ENCODE results near the gene MAPRE2.

MAPRE2 gene

GRCh38 chr18:35010993-35011392 lies 30.2 kb upstream of the MAPRE2 start:
- no peak overlapping the region for H3K4me2 ChIP-seq (ENCODE audit: low read depth, low read length, poor library complexity, severe bottlenecking)
- no peak overlapping the region for H3K4me3 ChIP-seq (ENCODE audit: insufficient read depth, low read length, poor library complexity, severe bottlenecking)
- H4K20me1 ChIP-seq (ENCODE audit: low read depth, low read length): no peaks in the 10 kb centered on the region
- H3K9me3 ChIP-seq (ENCODE audit: insufficient read depth, low read length): no peaks in the 10 kb centered on the region
- H3K9ac ChIP-seq (ENCODE audit: low read length): no peak overlapping the region
- H3K9me2 ChIP-seq (replicated peaks; ENCODE audit: insufficient read depth, low read length): no peaks in the 10 kb centered on the region
- no peaks in the 10 kb centered on the region for H3K27me3 ChIP-seq (ENCODE audit: low read length)
- no peak overlapping the region for H3K27ac ChIP-seq (ENCODE audit: low read depth, low read length)
- no peaks in the 10 kb centered on the region for H3K79me2 ChIP-seq (ENCODE audit: insufficient read depth, low read length)
- TF ChIP-seq CTCF (IDR thresholded peaks at IDR 0.05; ENCODE audit: insufficient read depth, low read length, poor library complexity, severe bottlenecking) (no peak), EZH2phosphoT487 (conservative IDR thresholded peaks at IDR 0.05; ENCODE audit: low read length) (no peak)
- H3K36me3 ChIP-seq (ENCODE audit: low read length): no peaks in the 10 kb centered on the region
- no peak overlapping the region for H2AFZ ChIP-seq (ENCODE audit: low read depth, low read length, severe bottlenecking)
- no peaks in the 10 kb centered on the region for H3F3A ChIP-seq (ENCODE audit: insufficient read depth)

GRCh38 chr18:35019933-35020332 lies 21.3 kb upstream of the MAPRE2 start:
- no peak overlapping the region for H3K27ac ChIP-seq (ENCODE audit: low read depth, low read length)
- H3K9me3 ChIP-seq (ENCODE audit: insufficient read depth, low read length): no peaks in the 10 kb centered on the region
- H3K36me3 ChIP-seq (ENCODE audit: low read length): no peaks in the 10 kb centered on the region
- no peaks in the 10 kb centered on the region for H3K27me3 ChIP-seq (ENCODE audit: low read length)
- no peak overlapping the region for H3K4me3 ChIP-seq (ENCODE audit: insufficient read depth, low read length, poor library complexity, severe bottlenecking)
- H4K20me1 ChIP-seq (ENCODE audit: low read depth, low read length): no peaks in the 10 kb centered on the region
- H3K9ac ChIP-seq (ENCODE audit: low read length): no peak overlapping the region
- H3F3A ChIP-seq (ENCODE audit: insufficient read depth): no peaks in the 10 kb centered on the region
- no peak overlapping the region for H3K4me2 ChIP-seq (ENCODE audit: low read depth, low read length, poor library complexity, severe bottlenecking)
- TF ChIP-seq CTCF (IDR thresholded peaks at IDR 0.05; ENCODE audit: insufficient read depth, low read length, poor library complexity, severe bottlenecking) (no peak), EZH2phosphoT487 (conservative IDR thresholded peaks at IDR 0.05; ENCODE audit: low read length) (no peak)
- H3K79me2 ChIP-seq (ENCODE audit: insufficient read depth, low read length): no peaks in the 10 kb centered on the region
- no peaks in the 10 kb centered on the region for H3K9me2 ChIP-seq (replicated peaks; ENCODE audit: insufficient read depth, low read length)
- no peak overlapping the region for H2AFZ ChIP-seq (ENCODE audit: low read depth, low read length, severe bottlenecking)

GRCh38 chr18:35022426-35023001 lies 18.7 kb upstream of the MAPRE2 start:
- TF ChIP-seq CTCF (IDR thresholded peaks at IDR 0.05; ENCODE audit: insufficient read depth, low read length, poor library complexity, severe bottlenecking) (no peak), EZH2phosphoT487 (conservative IDR thresholded peaks at IDR 0.05; ENCODE audit: low read length) (no peak)
- H3K79me2 ChIP-seq (ENCODE audit: insufficient read depth, low read length): no peaks in the 10 kb centered on the region
- no peak overlapping the region for H3K9ac ChIP-seq (ENCODE audit: low read length)
- H4K20me1 ChIP-seq (ENCODE audit: low read depth, low read length): no peaks in the 10 kb centered on the region
- no peak overlapping the region for H3K4me2 ChIP-seq (ENCODE audit: low read depth, low read length, poor library complexity, severe bottlenecking)
- no peak overlapping the region for H3K27ac ChIP-seq (ENCODE audit: low read depth, low read length)
- no peak overlapping the region for H3K4me3 ChIP-seq (ENCODE audit: insufficient read depth, low read length, poor library complexity, severe bottlenecking)
- no peaks in the 10 kb centered on the region for H3K9me2 ChIP-seq (replicated peaks; ENCODE audit: insufficient read depth, low read length)
- no peaks in the 10 kb centered on the region for H3K27me3 ChIP-seq (ENCODE audit: low read length)
- no peaks in the 10 kb centered on the region for H3K36me3 ChIP-seq (ENCODE audit: low read length)
- no peaks in the 10 kb centered on the region for H3K9me3 ChIP-seq (ENCODE audit: insufficient read depth, low read length)
- no peak overlapping the region for H2AFZ ChIP-seq (ENCODE audit: low read depth, low read length, severe bottlenecking)
- no peaks in the 10 kb centered on the region for H3F3A ChIP-seq (ENCODE audit: insufficient read depth)

Measured in SU-DHL-6 (cell line).